Activated T-cell treated with anti-CD3 and anti-CD28 coated beads for 1 hour (primary cell): Measurements from ENCODE around the gene TNC.
"Not testable (repeated sequence)": the region's sequence is repeated elsewhere in the genome, so short reads cannot be mapped to it uniquely, and the experiment has no call there.

Experiments
- DNase-seq: peaks from one replicate; pipeline ENCODE4 v3.0.0-alpha.2; 2020; ENCODE audit warnings: low read depth

The TNC gene

GRCh38 chr9:115134941-115135340 lies 17.0 kb upstream of the TNC start:
- no peak for DNase-seq

- no peak for DNase-seq
Measured at GRCh38 chr9:115133649-115134048, 15.7 kb upstream of the TNC start.

- DNase-seq = no peak
Measured at GRCh38 chr9:115132648-115133047, 14.7 kb upstream of the TNC start.

- no peak for DNase-seq
Measured at GRCh38 chr9:115130176-115130575, 12.2 kb upstream of the TNC start.

GRCh38 chr9:115128726-115129125 lies 10.8 kb upstream of the TNC start:
- DNase-seq = not testable (repeated sequence)

GRCh38 chr9:115127191-115127817 lies 9.3 kb upstream of the TNC start:
- DNase-seq = no peak

- DNase-seq = no peak
Measured at GRCh38 chr9:115126404-115126803, 8.4 kb upstream of the TNC start.

GRCh38 chr9:115122937-115123336 lies 5.0 kb upstream of the TNC start:
- no peak for DNase-seq

- DNase-seq = no peak
Measured at GRCh38 chr9:115121181-115121580, 3.2 kb upstream of the TNC start.

- no peak for DNase-seq
Measured at GRCh38 chr9:115118879-115119218, 892 bp upstream of the TNC start.

GRCh38 chr9:115116421-115117284 lies 1.3 kb downstream of the TNC start:
- DNase-seq = no peak

GRCh38 chr9:115115924-115116323 lies 2.0 kb downstream of the TNC start:
- no peak for DNase-seq

GRCh38 chr9:115115117-115115880 lies 2.7 kb downstream of the TNC start:
- DNase-seq = no peak

- no peak for DNase-seq
Measured at GRCh38 chr9:115114546-115114945, 3.4 kb downstream of the TNC start.

GRCh38 chr9:115114084-115114483 lies 3.9 kb downstream of the TNC start:
- no peak for DNase-seq

- no peak for DNase-seq
Measured at GRCh38 chr9:115111874-115112273, 6.1 kb downstream of the TNC start.

- DNase-seq = no peak
Measured at GRCh38 chr9:115109486-115109885, 8.5 kb downstream of the TNC start.

GRCh38 chr9:115107701-115108100 lies 10.3 kb downstream of the TNC start:
- DNase-seq = no peak

- no peak for DNase-seq
Measured at GRCh38 chr9:115106642-115107041, 11.3 kb downstream of the TNC start.

GRCh38 chr9:115106001-115106400 lies 12.0 kb downstream of the TNC start:
- DNase-seq = no peak

- DNase-seq = no peak
Measured at GRCh38 chr9:115104908-115105307, 13.0 kb downstream of the TNC start.

GRCh38 chr9:115103746-115104477 lies 14.0 kb downstream of the TNC start:
- DNase-seq = no peak
